H1 (cell line): ENCODE data around the gene STX2. TPM values are rescaled to one million over a fixed set of nuclear protein-coding genes. Genes with fewer than 3 reads are reported as not detected.

Experiments used
- CTCF ChIA-PET: fragments of 300-600 bp; sonication (Branson Sonifier 250); formaldehyde crosslinking; loops from one replicate; lab custom pipeline; 2021; ENCODE audit not compliant: partially characterized antibody; lab: Charles Lee
- POLR2A ChIA-PET: fragments of 300-600 bp; sonication (Branson Sonifier 250); formaldehyde crosslinking; loops from one replicate; lab custom pipeline; 2021; ENCODE audit warnings: inconsistent platforms; ENCODE audit not compliant: partially characterized antibody; lab: Charles Lee
- DNase-seq, 2 experiments: peaks; one replicate each; pipeline versions ENCODE4 v3.0.0 to v3.0.0-alpha.2; 2010 to 2022; ENCODE audit warnings: low spot score in 2 of 2, low read depth in 1 of 2, mixed read lengths in 1 of 2
- FAIRE-seq: peaks from 2 replicates; lab custom pipeline; 2011; peaks lifted over from hg19 to GRCh38; lab: Jason Lieb, UNC
- H2AFZ ChIP-seq: 2 replicates; pipeline ENCODE4 v1.8.1; 2012; ENCODE audit warnings: low read length, inconsistent platforms
- H2AK5ac ChIP-seq: 2 replicates; pipeline ENCODE4 v1.6.1; 2013; ENCODE audit warnings: low read depth, low read length
- H2BK120ac ChIP-seq: replicated peaks from 2 replicates; pipeline ENCODE3; 2013; ENCODE audit warnings: low read depth, low read length, inconsistent platforms
- H2BK12ac ChIP-seq: 2 replicates; pipeline ENCODE4 v1.6.1; 2013; ENCODE audit warnings: low read depth, low read length
- H2BK15ac ChIP-seq: 2 replicates; pipeline ENCODE4 v1.6.1; 2013; ENCODE audit warnings: low read length
- H2BK20ac ChIP-seq: 2 replicates; pipeline ENCODE4 v1.6.1; 2013; ENCODE audit warnings: low read length
- H2BK5ac ChIP-seq: 2 replicates; pipeline ENCODE4 v1.6.1; 2013; ENCODE audit warnings: low read depth, low read length
- H3K14ac ChIP-seq: 2 replicates; pipeline ENCODE4 v1.6.1; 2013; ENCODE audit warnings: inconsistent platforms; ENCODE audit not compliant: insufficient read length
- H3K18ac ChIP-seq: 2 replicates; pipeline ENCODE4 v1.6.1; 2013; ENCODE audit warnings: low read length; ENCODE audit errors: extremely low read depth
- H3K23ac ChIP-seq: 2 replicates; pipeline ENCODE4 v1.6.1; 2013; ENCODE audit warnings: inconsistent platforms; ENCODE audit not compliant: insufficient read length
- H3K23me2 ChIP-seq: 2 replicates; pipeline ENCODE4 v1.6.1; 2013; ENCODE audit warnings: low read depth, low read length
- H3K27ac ChIP-seq: 2 replicates; pipeline ENCODE4 v1.6.1; 2011; ENCODE audit warnings: low read depth, low read length, inconsistent platforms
- H3K27me3 ChIP-seq, 4 experiments: replicated peaks in 1 of 4; 1 replicate in 1 of 4; 2 replicates in 3 of 4; pipeline versions ENCODE4 v1.6.1 to v1.8.1; 2011 to 2013; ENCODE audit warnings: low read length in 3 of 4, mild to moderate bottlenecking in 3 of 4, inconsistent platforms in 2 of 4, mixed read lengths in 2 of 4, moderate library complexity in 1 of 4; ENCODE audit not compliant: control insufficient read depth in 3 of 4, insufficient read depth in 3 of 4; ENCODE audit errors: extremely low read depth in 1 of 4
- H3K36me3 ChIP-seq, 4 experiments: 2 replicates each; pipeline versions ENCODE4 v1.6.1 to v1.8.1; 2011 to 2013; ENCODE audit warnings: mild to moderate bottlenecking in 4 of 4, low read length in 3 of 4, moderate library complexity in 2 of 4, control low read depth in 1 of 4, inconsistent platforms in 1 of 4; ENCODE audit not compliant: insufficient read depth in 4 of 4, control insufficient read depth in 2 of 4
- H3K4ac ChIP-seq: replicated peaks from 2 replicates; pipeline ENCODE3; 2013; ENCODE audit warnings: low read length, low read depth, mixed read lengths, inconsistent platforms; ENCODE audit not compliant: insufficient read length
- H3K4me1 ChIP-seq, 4 experiments: replicated peaks in 1 of 4; 1 replicate in 1 of 4; 2 replicates in 3 of 4; pipeline versions ENCODE4 v1.6.1 to v1.8.1; 2011 to 2013; ENCODE audit warnings: low read length in 3 of 4, inconsistent platforms in 2 of 4, mixed read lengths in 1 of 4; ENCODE audit not compliant: insufficient read depth in 4 of 4, control insufficient read depth in 3 of 4
- H3K4me2 ChIP-seq, 2 experiments: 2 replicates each; pipeline versions ENCODE4 v1.6.1 to v1.8.1; 2011 to 2013; ENCODE audit warnings: low read depth in 2 of 2, low read length in 2 of 2, control low read depth in 1 of 2, inconsistent platforms in 1 of 2, mild to moderate bottlenecking in 1 of 2; ENCODE audit not compliant: insufficient read depth in 1 of 2
- H3K4me3 ChIP-seq, 4 experiments: fragments of 200-600, 300-600 bp in 1 of 4; sonication (generic), shearing (Covaris generic), sonication (Bioruptor Twin) in 1 of 4; 2 replicates each; pipeline versions ENCODE4 v1.5.1 to v1.8.1; 2011 to 2016; ENCODE audit warnings: low read length in 4 of 4, low read depth in 3 of 4, control low read depth in 2 of 4, inconsistent platforms in 2 of 4, mild to moderate bottlenecking in 2 of 4, mixed read lengths in 1 of 4, moderate library complexity in 1 of 4; ENCODE audit not compliant: insufficient read depth in 2 of 4; ENCODE audit errors: extremely low read depth in 1 of 4
- H3K56ac ChIP-seq: replicated peaks from 2 replicates; pipeline ENCODE3; 2013; ENCODE audit warnings: low read depth, mild to moderate bottlenecking, mixed read lengths, low read length, inconsistent platforms; ENCODE audit not compliant: insufficient read length
- H3K79me1 ChIP-seq: 2 replicates; pipeline ENCODE4 v1.6.1; 2013; ENCODE audit warnings: low read depth, low read length, control low read depth
- H3K79me2 ChIP-seq, 2 experiments: 2 replicates each; pipeline versions ENCODE4 v1.6.1 to v1.8.1; 2012 to 2013; ENCODE audit warnings: low read length in 2 of 2, mild to moderate bottlenecking in 2 of 2, inconsistent platforms in 1 of 2; ENCODE audit not compliant: insufficient read depth in 2 of 2, control insufficient read depth in 1 of 2
- H3K9ac ChIP-seq, 4 experiments: replicated peaks in 1 of 4; 1 replicate in 1 of 4; 2 replicates in 3 of 4; pipeline versions ENCODE4 v1.6.1 to v1.8.1; 2011 to 2013; ENCODE audit warnings: low read depth in 3 of 4, low read length in 3 of 4, control low read depth in 2 of 4, mild to moderate bottlenecking in 2 of 4, moderate library complexity in 2 of 4, inconsistent platforms in 1 of 4; ENCODE audit errors: extremely low read depth in 1 of 4
- H3K9me3 ChIP-seq, 2 experiments: 2 replicates each; pipeline versions ENCODE4 v1.6.1 to v1.8.1; 2012 to 2013; ENCODE audit warnings: mild to moderate bottlenecking in 2 of 2, moderate library complexity in 2 of 2, control low read depth in 1 of 2, inconsistent platforms in 1 of 2, low read depth in 1 of 2, low read length in 1 of 2, mixed read lengths in 1 of 2; ENCODE audit not compliant: insufficient read depth in 2 of 2
- H4K20me1 ChIP-seq, 2 experiments: replicated peaks in 1 of 2; 2 replicates each; pipeline versions ENCODE3 to v1.8.1; 2011 to 2013; ENCODE audit warnings: inconsistent platforms in 2 of 2, low read length in 2 of 2, mild to moderate bottlenecking in 1 of 2; ENCODE audit not compliant: insufficient read depth in 2 of 2, control insufficient read depth in 1 of 2
- H4K5ac ChIP-seq: 2 replicates; pipeline ENCODE4 v1.6.1; 2013; ENCODE audit warnings: low read length, low read depth, mixed read lengths, inconsistent platforms; ENCODE audit not compliant: insufficient read length
- H4K8ac ChIP-seq: 2 replicates; pipeline ENCODE4 v1.8.0; 2013; ENCODE audit warnings: mild to moderate bottlenecking, moderate library complexity, low read length, inconsistent platforms; ENCODE audit not compliant: insufficient read depth; ENCODE audit errors: extremely low read depth
- H4K91ac ChIP-seq: replicated peaks from 2 replicates; pipeline ENCODE3; 2013; ENCODE audit warnings: low read length, mixed read lengths, inconsistent platforms; ENCODE audit not compliant: insufficient read length
- CBX5 ChIP-seq: fragments of 300-800, 300-1000 bp; sonication (generic); IDR thresholded peaks from 2 replicates; pipeline ENCODE4 v1.7.1; 2016; ENCODE audit warnings: antibody characterized with exemption, low read length, low read depth
- CHD2 ChIP-seq: IDR thresholded peaks from 2 replicates; pipeline ENCODE4 v1.6.1; 2012; ENCODE audit warnings: low read length, improper control_type of control experiment
- JUN ChIP-seq: IDR thresholded peaks from 2 replicates; pipeline ENCODE4 v1.6.1; 2011; ENCODE audit warnings: low read depth, mild to moderate bottlenecking, improper control_type of control experiment, low read length
- JUND ChIP-seq: IDR thresholded peaks from 2 replicates; pipeline ENCODE4 v1.6.1; 2011; ENCODE audit warnings: mild to moderate bottlenecking, improper control_type of control experiment, low read length
- RAD21 ChIP-seq, 2 experiments: IDR thresholded peaks in 1 of 2; conservative IDR thresholded peaks in 1 of 2; 2 replicates each; pipeline ENCODE4 v1.6.1; 2011; ENCODE audit warnings: low read depth in 2 of 2, low read length in 2 of 2, improper control_type of control experiment in 1 of 2, inconsistent platforms in 1 of 2, mild to moderate bottlenecking in 1 of 2, moderate library complexity in 1 of 2
- RBBP5 ChIP-seq: IDR thresholded peaks from 2 replicates; pipeline ENCODE4 v1.7.1; 2012; ENCODE audit warnings: low read depth, mild to moderate bottlenecking, inconsistent platforms, low read length, moderate library complexity, borderline replicate concordance
- SIN3A ChIP-seq, 2 experiments: IDR thresholded peaks in 1 of 2; conservative IDR thresholded peaks in 1 of 2; 2 replicates each; pipeline ENCODE4 v1.6.1; 2011 to 2012; ENCODE audit warnings: low read length in 2 of 2, improper control_type of control experiment in 1 of 2, low read depth in 1 of 2, mild to moderate bottlenecking in 1 of 2
- SIRT6 ChIP-seq: IDR thresholded peaks from one replicate; pipeline ENCODE4 v1.7.1; 2012; ENCODE audit warnings: low read length, inconsistent platforms
- SIX5 ChIP-seq: IDR thresholded peaks from 2 replicates; pipeline ENCODE4 v1.6.1; 2011; ENCODE audit warnings: mild to moderate bottlenecking, low read depth, low read length
- SP1 ChIP-seq: IDR thresholded peaks from 2 replicates; pipeline ENCODE4 v1.6.1; 2011; ENCODE audit warnings: low read depth, low read length
- SUZ12 ChIP-seq: fragments of 200-600 bp; sonication (generic); IDR thresholded peaks from 2 replicates; pipeline ENCODE4 v1.6.1; 2012; ENCODE audit warnings: mild to moderate bottlenecking, inconsistent platforms, low read length, moderate library complexity, mixed read lengths
- ZNF274 ChIP-seq: IDR thresholded peaks from 2 replicates; pipeline ENCODE4 v1.7.0; 2012; ENCODE audit warnings: low read length, borderline replicate concordance; ENCODE audit errors: extremely low read depth
- WGBS, 2 experiments: shearing (Covaris generic) in 1 of 2; methylation state at CpG; one replicate each; pipeline versions ENCODE4 v1.1.6 to v1.1.7; 2013 to 2015; ENCODE audit warnings: low lambda C conversion rate in 2 of 2, mixed read lengths in 2 of 2, inconsistent platforms in 1 of 2, low coverage in 1 of 2, missing lambda C conversion rate in 1 of 2; ENCODE audit not compliant: insufficient replicate concordance in 2 of 2, insufficient coverage in 1 of 2, insufficient read length in 1 of 2; ENCODE audit errors: extremely low coverage in 1 of 2, missing lambda C conversion rate in 1 of 2; 5-methylcytosine and 5-hydroxymethylcytosine counted together
- polyA plus RNA-seq, 7 experiments: library from polyadenylated mRNA; depleted of rRNA in 3 of 7; stranded (reverse) in 5 of 7; unstranded in 2 of 7; fragments of >200 nt in 5 of 7; fragments of 200-250 nt in 2 of 7; gene quantifications; 1 replicate in 5 of 7; 2 replicates in 1 of 7; 4 replicates in 1 of 7; pipeline versions ENCODE4 v1.2.1 to v1.2.3, GENCODE V29; 2011 to 2013; ENCODE audit warnings: missing spikeins in 2 of 7, mixed read lengths in 2 of 7
- total RNA-seq: library from RNA; stranded (reverse); fragmentation: NEBNext Ultra II Directional; extraction: Animal tissue kit (Norgen Biotek cat#: 25700); gene quantifications from 2 replicates; pipeline ENCODE4 v1.2.1, GENCODE V29; 2021
- TF ChIP-seq, protein P1 (sequence below): IDR thresholded peaks from 2 replicates; pipeline ENCODE4 v1.6.1; 2012; ENCODE audit warnings: low read length, inconsistent platforms

The STX2 gene
- total and polyA plus RNA-seq, 2 of the 8 experiments (the other 6 are each of a cell fraction or from before 2014, with no cell fraction given) = 20.0 to 26.3 TPM

DNA sequence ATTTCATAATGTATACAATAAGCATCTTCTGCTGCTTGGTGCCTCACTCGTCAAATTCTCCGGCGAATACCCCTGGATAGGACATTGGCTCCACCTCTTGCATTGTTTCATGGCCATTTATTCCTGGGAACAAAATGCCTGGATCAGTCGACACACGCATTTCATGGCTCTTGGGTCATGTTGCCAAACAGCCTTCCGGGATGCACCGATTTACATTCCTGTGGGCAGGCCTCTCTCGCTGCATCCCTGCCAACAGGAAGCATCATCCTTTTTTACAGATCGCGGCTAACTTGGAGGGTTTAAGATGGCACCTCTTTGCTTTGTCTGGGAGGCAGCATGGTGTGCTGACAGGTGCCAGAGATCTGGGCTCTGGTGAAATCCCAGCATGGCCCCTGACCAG lies 90.3 kb downstream of the STX2 start:
- H3K27me3 ChIP-seq = no peaks in the 10 kb centered on the region
- no peaks in the 10 kb centered on the region for H3K36me3 ChIP-seq
- ChIA-PET POLR2A (no interaction called here), CTCF (interaction anchor here (0.6 to 3.9 kb wide), 42 partner anchors 8 to 678 kb away, joined by 3 to 22 read pairs (median 4); partner anchors contain the start of genes ADGRD1 and RIMBP2)
- H4K8ac ChIP-seq = no peak overlapping the region
- H2BK15ac ChIP-seq = no peak overlapping the region
- H3K4me1 ChIP-seq = no peaks in the 10 kb centered on the region; a peak in 1 of 7 replicates
- no peak overlapping the region for H3K23ac ChIP-seq
- H3K14ac ChIP-seq = no peak overlapping the region
- H2BK120ac ChIP-seq = no peak overlapping the region
- H3K4ac ChIP-seq = no peak overlapping the region
- H3K9me3 ChIP-seq = no peaks in the 10 kb centered on the region
- DNase-seq (no peak), FAIRE-seq (no peak)
- no peak overlapping the region for H3K9ac ChIP-seq
- H2BK20ac ChIP-seq = no peak overlapping the region
- no peaks in the 10 kb centered on the region for H3K79me1 ChIP-seq
- no peak overlapping the region for H3K4me3 ChIP-seq
- WGBS, 2 experiments = 74% methylated on average over 10 of the region's 10 CpGs; no CpG with 5 or more reads in 1 of the 2 experiments
- H4K20me1 ChIP-seq = peaks cover 0 to 1% of the 10 kb centered on the region in 2 experiments
- no peak overlapping the region for H3K27ac ChIP-seq
- no peak overlapping the region for H2BK5ac ChIP-seq
- no peak overlapping the region for H4K5ac ChIP-seq
- no peak overlapping the region for H2AFZ ChIP-seq
- no peaks in the 10 kb centered on the region for H3K23me2 ChIP-seq
- no peak overlapping the region for H3K4me2 ChIP-seq
- H3K56ac ChIP-seq = no peak overlapping the region
- no peaks in the 10 kb centered on the region for H3K79me2 ChIP-seq
- H2BK12ac ChIP-seq = no peak overlapping the region
- no peak overlapping the region for H3K18ac ChIP-seq
- no peak overlapping the region for H2AK5ac ChIP-seq
- no peak overlapping the region for H4K91ac ChIP-seq
- TF ChIP-seq SIN3A (conservative IDR thresholded peaks at IDR 0.05 in 1 of 2, IDR thresholded peaks at IDR 0.05 in 1 of 2; ENCODE audit: low read depth in 1 of 2, low read length in 2 of 2) = no peak
- TF ChIP-seq RAD21 (IDR thresholded peaks at IDR 0.05 in 1 of 2, conservative IDR thresholded peaks at IDR 0.05 in 1 of 2; ENCODE audit: low read depth in 2 of 2, low read length in 2 of 2) = no peak
- no peak for TF ChIP-seq CHD2
- TF ChIP-seq SUZ12 = no peak
- TF ChIP-seq ZNF274 = no peak
- TF ChIP-seq RBBP5 = no peak
- TF ChIP-seq SP1 = no peak
- TF ChIP-seq, protein P1, sequence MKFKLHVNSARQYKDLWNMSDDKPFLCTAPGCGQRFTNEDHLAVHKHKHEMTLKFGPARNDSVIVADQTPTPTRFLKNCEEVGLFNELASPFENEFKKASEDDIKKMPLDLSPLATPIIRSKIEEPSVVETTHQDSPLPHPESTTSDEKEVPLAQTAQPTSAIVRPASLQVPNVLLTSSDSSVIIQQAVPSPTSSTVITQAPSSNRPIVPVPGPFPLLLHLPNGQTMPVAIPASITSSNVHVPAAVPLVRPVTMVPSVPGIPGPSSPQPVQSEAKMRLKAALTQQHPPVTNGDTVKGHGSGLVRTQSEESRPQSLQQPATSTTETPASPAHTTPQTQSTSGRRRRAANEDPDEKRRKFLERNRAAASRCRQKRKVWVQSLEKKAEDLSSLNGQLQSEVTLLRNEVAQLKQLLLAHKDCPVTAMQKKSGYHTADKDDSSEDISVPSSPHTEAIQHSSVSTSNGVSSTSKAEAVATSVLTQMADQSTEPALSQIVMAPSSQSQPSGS = no peak
- TF ChIP-seq JUND = no peak
- no peak for TF ChIP-seq SIX5
- TF ChIP-seq JUN = no peak
- no peak for TF ChIP-seq SIRT6
- TF ChIP-seq CBX5 = no peak
